K562 (cell line): ENCODE measurements around the gene ST8SIA1. TPM values are rescaled to one million over a fixed set of nuclear protein-coding genes. Genes with fewer than 3 reads are reported as not detected.

Experiments used
- ATAC-seq: fragments of 200-7000 bp; cut with Tn5 transposase; 3 replicates; pipeline ENCODE4 v1.9.1; 2020; ENCODE audit warnings: moderate library complexity
- BruUV-seq: library from RNA; stranded (reverse); fragments of 400-500 nt; replicated peaks from 2 replicates; lab custom pipeline; 2021; lab: Mats Ljungman, UMichigan
- CTCF ChIA-PET: fragments of 300-600 bp; formaldehyde crosslinking; extraction: SDS; loops from one replicate; lab custom pipeline; 2021; ENCODE audit warnings: low intra/inter-chr PET ratio; lab: Yijun Ruan, JAX
- POLR2A ChIA-PET: fragments of 300-600, 350-650 bp; sonication (Branson Sonifier 250); formaldehyde crosslinking; extraction: SDS; loops from one replicate; lab custom pipeline; 2021; ENCODE audit warnings: antibody characterized with exemption, inconsistent platforms; lab: Yijun Ruan, JAX
- DNase-seq, 4 experiments: peaks; one replicate each; pipeline versions ENCODE4 v3.0.0 to v3.0.0-alpha.2; 2011 to 2018; ENCODE audit warnings: low spot score in 3 of 4, mixed read lengths in 3 of 4; ENCODE audit errors: extremely low read depth in 1 of 4
- FAIRE-seq: peaks from 2 replicates; lab custom pipeline; 2011; peaks lifted over from hg19 to GRCh38; lab: Jason Lieb, UNC
- H2AFZ ChIP-seq: 2 replicates; pipeline ENCODE4 v1.6.0; 2011; ENCODE audit warnings: low read depth, low read length, control low read depth, inconsistent platforms
- H3K27ac ChIP-seq: fragments of 200-600 bp; 3 replicates; pipeline ENCODE4 v1.8.0; 2011; ENCODE audit warnings: low read depth, mild to moderate bottlenecking, control low read depth, inconsistent platforms, low read length, moderate library complexity, mixed read lengths; ENCODE audit errors: extremely low read depth
- H3K27me3 ChIP-seq, 2 experiments: fragments of 300-600 bp in 1 of 2; 2 replicates in 1 of 2; 3 replicates in 1 of 2; pipeline versions ENCODE4 v1.6.0 to v1.8.0; 2011; ENCODE audit warnings: inconsistent platforms in 2 of 2, low read length in 2 of 2, mild to moderate bottlenecking in 1 of 2, mixed read lengths in 1 of 2, moderate library complexity in 1 of 2; ENCODE audit not compliant: control insufficient read depth in 2 of 2, insufficient read depth in 2 of 2
- H3K36me3 ChIP-seq: fragments of 300-600 bp; 3 replicates; pipeline ENCODE4 v1.8.0; 2011; ENCODE audit warnings: mild to moderate bottlenecking, low read length, inconsistent platforms; ENCODE audit not compliant: control insufficient read depth, insufficient read depth
- H3K4me1 ChIP-seq, 2 experiments: fragments of 200-600 bp in 1 of 2; replicated peaks in 1 of 2; 2 replicates in 1 of 2; 3 replicates in 1 of 2; pipeline versions ENCODE4 v1.5.1 to v1.8.0; 2011; ENCODE audit warnings: inconsistent platforms in 2 of 2, low read length in 2 of 2, mild to moderate bottlenecking in 1 of 2, mixed read lengths in 1 of 2, moderate library complexity in 1 of 2; ENCODE audit not compliant: control insufficient read depth in 2 of 2, insufficient read depth in 2 of 2
- H3K4me2 ChIP-seq: 2 replicates; pipeline ENCODE4 v1.6.1; 2011; ENCODE audit warnings: low read length, control low read depth, inconsistent platforms, mixed read lengths; ENCODE audit not compliant: insufficient read depth
- H3K4me3 ChIP-seq: fragments of 200-600 bp; sonication (generic), shearing (Covaris generic); 2 replicates; pipeline ENCODE4 v1.5.1; 2016; ENCODE audit warnings: control low read depth, inconsistent platforms
- H3K79me2 ChIP-seq: fragments of 200-600 bp; 3 replicates; pipeline ENCODE4 v1.8.0; 2011; ENCODE audit warnings: low read length, inconsistent platforms; ENCODE audit not compliant: control insufficient read depth, insufficient read depth
- H3K9ac ChIP-seq, 2 experiments: 2 replicates each; pipeline versions ENCODE4 v1.6.0 to v1.6.1; 2011; ENCODE audit warnings: low read depth in 2 of 2, low read length in 2 of 2, control low read depth in 1 of 2, inconsistent platforms in 1 of 2, mild to moderate bottlenecking in 1 of 2, mixed read lengths in 1 of 2; ENCODE audit not compliant: insufficient read depth in 1 of 2
- H3K9me1 ChIP-seq: one replicate; pipeline ENCODE4 v1.6.0; 2011; ENCODE audit warnings: inconsistent platforms, mild to moderate bottlenecking, low read length, moderate library complexity; ENCODE audit not compliant: control insufficient read depth, insufficient read depth
- H3K9me3 ChIP-seq: replicated peaks from 2 replicates; pipeline ENCODE4 v1.5.1; 2011; ENCODE audit warnings: low read depth, low read length, inconsistent platforms; ENCODE audit not compliant: control insufficient read depth, insufficient read depth
- H4K20me1 ChIP-seq: replicated peaks from 2 replicates; pipeline ENCODE4 v1.6.1; 2011; ENCODE audit warnings: low read length, inconsistent platforms, mixed read lengths; ENCODE audit not compliant: control insufficient read depth, insufficient read depth
- FOXP4 ChIP-seq: sonication (generic); formaldehyde crosslinking; IDR thresholded peaks from 2 replicates; pipeline ENCODE4 v1.8.0; 2022; ENCODE audit warnings: mild to moderate bottlenecking, missing genetic modification reagents, borderline replicate concordance
- MAZ ChIP-seq, 2 experiments: fragments of 450-650 bp in 1 of 2; sonication (generic) in 1 of 2; formaldehyde crosslinking; IDR thresholded peaks in 1 of 2; conservative IDR thresholded peaks in 1 of 2; 2 replicates each; pipeline versions ENCODE4 v1.4.0 to v1.5.0; 2020; ENCODE audit warnings: mild to moderate bottlenecking in 1 of 2, missing genetic modification reagents in 1 of 2
- MECOM ChIP-seq: fragments of 250-450 bp; sonication (Bioruptor Pico); IDR thresholded peaks from 2 replicates; pipeline ENCODE4 v1.8.0; 2022; ENCODE audit warnings: inconsistent platforms
- MIER1 ChIP-seq: fragments of 450-650 bp; IDR thresholded peaks from 2 replicates; pipeline ENCODE4 v1.6.1; 2016; ENCODE audit warnings: antibody characterized with exemption, mild to moderate bottlenecking, low read depth
- RBM22 ChIP-seq: fragments of 200-400 bp; formaldehyde crosslinking; IDR thresholded peaks from 2 replicates; pipeline ENCODE4 v1.6.1; 2018; ENCODE audit warnings: low read length, low read depth; ENCODE audit not compliant: poor library complexity, severe bottlenecking
- TAF9B ChIP-seq: fragments of 450-650 bp; IDR thresholded peaks from 2 replicates; pipeline ENCODE4 v1.6.1; 2018; ENCODE audit warnings: mild to moderate bottlenecking; ENCODE audit not compliant: partially characterized antibody
- ZBTB17 ChIP-seq: fragments of 450-650 bp; formaldehyde crosslinking; IDR thresholded peaks from 2 replicates; pipeline ENCODE4 v1.4.0; 2020; ENCODE audit warnings: mild to moderate bottlenecking
- ZNF407 ChIP-seq: fragments of 450-650 bp; IDR thresholded peaks from 2 replicates; pipeline ENCODE4 v1.6.1; 2016; ENCODE audit warnings: low read depth
- ZNF436 ChIP-seq: fragments of 250-450, 450-650 bp; sonication (Bioruptor Pico); formaldehyde crosslinking; IDR thresholded peaks from 2 replicates; pipeline ENCODE4 v1.7.0; 2020; ENCODE audit warnings: mild to moderate bottlenecking
- in situ Hi-C: fragments of 300-500 bp; cut with MboI; formaldehyde crosslinking; loops from 4 replicates; pipeline ENCODE4 v1.15.0; 2018; ENCODE audit warnings: inconsistent platforms, mixed read lengths
- intact Hi-C: fragments of 100-400 bp; cut with micrococcal nuclease; formaldehyde crosslinking; loops from 2 replicates; pipeline ENCODE4 v1.14.2; 2022
- polyA plus RNA-seq, 8 experiments: library from polyadenylated mRNA; depleted of rRNA in 4 of 8; stranded (reverse) in 5 of 8; unstranded in 3 of 8; fragments of >200 nt; fragmentation: Nextera tagmentation in 2 of 8; fragmentation: Illumina TruSeq in 1 of 8; extraction: Ambion mirVana in 2 of 8; extraction: Trizol in 1 of 8; gene quantifications; 2 replicates each; pipeline versions ENCODE4 v1.2.1 to v1.2.3, GENCODE V29; 2011 to 2014; ENCODE audit warnings: inconsistent platforms in 1 of 8, missing spikeins in 1 of 8
- total RNA-seq, 7 experiments: library from RNA; depleted of rRNA in 6 of 7; stranded (reverse); fragments of >200 nt in 6 of 7; fragmentation: Illumina TruSeq in 2 of 7; extraction: Trizol in 2 of 7; gene quantifications; 2 replicates each; pipeline versions ENCODE4 v1.2.1 to v1.2.3, GENCODE V29; 2011 to 2021; ENCODE audit warnings: low replicate concordance in 1 of 7

ST8SIA1 gene
- total and polyA plus RNA-seq, 9 of the 15 experiments (the other 6 are each of a cell fraction or from before 2014, with no cell fraction given) = 0.86 to 26.3 (median 4.3) TPM

- ATAC-seq (no peak), FAIRE-seq (no peak), DNase-seq (no peak)
- Histone ChIP-seq H3K27me3 (no peaks in the 10 kb centered on the region), H3K9me3 (no peaks in the 10 kb centered on the region), H3K9me1 (no peaks in the 10 kb centered on the region), H4K20me1 (no peaks in the 10 kb centered on the region), H3K79me2 (no peaks in the 10 kb centered on the region), H2AFZ (no peak overlapping the region), H3K4me2 (no peak overlapping the region), H3K4me3 (no peak overlapping the region), H3K36me3 (no peaks in the 10 kb centered on the region), H3K9ac (no peak overlapping the region), H3K27ac (no peak overlapping the region), H3K4me1 (no peaks in the 10 kb centered on the region)
- no TSS peak for BruUV-seq
- intact Hi-C loops (no loop called here), in situ Hi-C loops (no loop called here)
- CTCF ChIA-PET = no interaction called here
- TF ChIP-seq MAZ (CRISPR knock-in tag; conservative IDR thresholded peaks at IDR 0.05 in 1 of 2, IDR thresholded peaks at IDR 0.05 in 1 of 2) (no peak), MIER1 (no peak), MECOM (CRISPR knock-in tag) (no peak), ZNF436 (CRISPR knock-in tag) (no peak), TAF9B (no peak), FOXP4 (CRISPR knock-in tag) (no peak), ZBTB17 (no peak), RBM22 (no peak), ZNF407 (no peak)
- POLR2A ChIA-PET = interaction anchor here (0.7 kb wide), 1 partner anchor 14 kb away, joined by 4 read pairs; no protein-coding TSS in a partner anchor
Measured at GRCh38 chr12:22242726-22243125, 91.8 kb downstream of the ST8SIA1 start.
